ENCODE results near the gene CSDE1.

DNA sequence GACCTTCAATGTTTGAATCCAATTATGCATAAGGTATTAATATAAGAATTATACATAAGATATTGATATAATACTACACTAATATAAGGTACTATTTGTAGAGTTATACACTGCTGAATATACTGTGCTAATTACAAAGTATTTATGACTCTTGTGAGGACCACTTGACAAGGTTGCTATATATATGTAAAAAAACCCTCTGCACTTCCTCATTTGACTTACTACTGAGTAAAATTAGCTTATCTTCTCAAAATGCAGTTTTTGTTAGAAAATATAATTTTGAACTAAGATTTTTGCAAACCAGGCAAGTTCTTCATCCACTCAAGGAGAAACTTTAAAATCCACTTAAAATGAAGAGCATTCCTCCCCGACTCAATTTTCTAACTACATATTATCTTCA, 14.2 kb upstream of the CSDE1 start:
- TF ChIP-seq, protein P1, sequence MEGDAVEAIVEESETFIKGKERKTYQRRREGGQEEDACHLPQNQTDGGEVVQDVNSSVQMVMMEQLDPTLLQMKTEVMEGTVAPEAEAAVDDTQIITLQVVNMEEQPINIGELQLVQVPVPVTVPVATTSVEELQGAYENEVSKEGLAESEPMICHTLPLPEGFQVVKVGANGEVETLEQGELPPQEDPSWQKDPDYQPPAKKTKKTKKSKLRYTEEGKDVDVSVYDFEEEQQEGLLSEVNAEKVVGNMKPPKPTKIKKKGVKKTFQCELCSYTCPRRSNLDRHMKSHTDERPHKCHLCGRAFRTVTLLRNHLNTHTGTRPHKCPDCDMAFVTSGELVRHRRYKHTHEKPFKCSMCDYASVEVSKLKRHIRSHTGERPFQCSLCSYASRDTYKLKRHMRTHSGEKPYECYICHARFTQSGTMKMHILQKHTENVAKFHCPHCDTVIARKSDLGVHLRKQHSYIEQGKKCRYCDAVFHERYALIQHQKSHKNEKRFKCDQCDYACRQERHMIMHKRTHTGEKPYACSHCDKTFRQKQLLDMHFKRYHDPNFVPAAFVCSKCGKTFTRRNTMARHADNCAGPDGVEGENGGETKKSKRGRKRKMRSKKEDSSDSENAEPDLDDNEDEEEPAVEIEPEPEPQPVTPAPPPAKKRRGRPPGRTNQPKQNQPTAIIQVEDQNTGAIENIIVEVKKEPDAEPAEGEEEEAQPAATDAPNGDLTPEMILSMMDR (conservative IDR thresholded peaks at IDR 0.05; ENCODE audit: low read length), result no peak
- TF ChIP-seq EZH2phosphoT487 (IDR thresholded peaks at IDR 0.05; ENCODE audit: borderline replicate concordance), result no peak
